ENCODE results near the gene IFT22. TPM values are rescaled to one million over a fixed set of nuclear protein-coding genes. Genes with fewer than 3 reads are reported as not detected.

IFT22 gene
- total RNA-seq, 1 experiment from 2014 or later = 17.4 TPM

- POLR2A ChIA-PET = interaction anchor here (0.6 kb wide), 1 partner anchor 29 kb away, joined by 3 read pairs; no protein-coding TSS in a partner anchor
These were observed 42.9 kb downstream of the IFT22 start for GRCh38 chr7:101278461-101279292.

GRCh38 chr7:101277155-101277554 lies 44.5 kb downstream of the IFT22 start:
- H3K4me3 Mint-ChIP-seq (ENCODE audit: unreplicated experiment) = no peak overlapping the region
- H3K27ac Mint-ChIP-seq (ENCODE audit: unreplicated experiment) = no peak overlapping the region
- no TSS peak for BruUV-seq (replicated peaks)
- CTCF ChIA-PET = no interaction called here
- no peaks in the 10 kb centered on the region for H3K4me1 ChIP-seq
- no peaks in the 10 kb centered on the region for H3K27me3 Mint-ChIP-seq (ENCODE audit: insufficient read depth, unreplicated experiment)
- H3K36me3 ChIP-seq (ENCODE audit: control insufficient read depth, insufficient read depth, low read length) = no peaks in the 10 kb centered on the region
- TF ChIP-seq CTCF (IDR thresholded peaks at IDR 0.05; ENCODE audit: insufficient read depth in 1 of 2, low read depth in 1 of 2, low read length in 1 of 2, severe bottlenecking in 1 of 2, unreplicated experiment in 1 of 2) = no peak
- H3K9me3 ChIP-seq = no peaks in the 10 kb centered on the region
- H3K27me3 ChIP-seq (replicated peaks; ENCODE audit: control insufficient read depth, insufficient read depth, low read length) = no peaks in the 10 kb centered on the region
- no peak for DNase-seq
- intact Hi-C loops (cut with micrococcal nuclease; ENCODE audit: unreplicated experiment) = no loop called here
- H3K4me1 Mint-ChIP-seq (ENCODE audit: low read depth, unreplicated experiment) = no peaks in the 10 kb centered on the region
- H3K36me3 Mint-ChIP-seq (ENCODE audit: insufficient read depth, unreplicated experiment) = no peaks in the 10 kb centered on the region
- POLR2A ChIA-PET = no interaction called here
- no peaks in the 10 kb centered on the region for H3K9me3 Mint-ChIP-seq (ENCODE audit: unreplicated experiment)
- no peak overlapping the region for H3K4me3 ChIP-seq (ENCODE audit: low read depth, low read length)

More at GRCh38 chr7:101278461-101279292, 42.9 kb downstream of the IFT22 start:
- H3K4me1 ChIP-seq = no peaks in the 10 kb centered on the region
- Mint-ChIP-seq H3K27me3 (ENCODE audit: insufficient read depth, unreplicated experiment) (no peaks in the 10 kb centered on the region), H3K4me3 (ENCODE audit: unreplicated experiment) (no peak overlapping the region), H3K36me3 (ENCODE audit: insufficient read depth, unreplicated experiment) (no peaks in the 10 kb centered on the region), H3K9me3 (ENCODE audit: unreplicated experiment) (no peaks in the 10 kb centered on the region), H3K27ac (ENCODE audit: unreplicated experiment) (no peak overlapping the region), H3K4me1 (ENCODE audit: low read depth, unreplicated experiment) (no peaks in the 10 kb centered on the region)
- H3K27me3 ChIP-seq (replicated peaks; ENCODE audit: control insufficient read depth, insufficient read depth, low read length) = no peaks in the 10 kb centered on the region
- CTCF ChIA-PET = interaction anchor here (1.0 kb wide), 1 partner anchor 29 kb away, joined by 3 read pairs; no protein-coding TSS in a partner anchor
- H3K36me3 ChIP-seq (ENCODE audit: control insufficient read depth, insufficient read depth, low read length) = no peaks in the 10 kb centered on the region
- no peak for DNase-seq
- no peaks in the 10 kb centered on the region for H3K9me3 ChIP-seq
- no peak for TF ChIP-seq CTCF (IDR thresholded peaks at IDR 0.05; ENCODE audit: insufficient read depth in 1 of 2, low read depth in 1 of 2, low read length in 1 of 2, severe bottlenecking in 1 of 2, unreplicated experiment in 1 of 2)
- intact Hi-C loops (cut with micrococcal nuclease; ENCODE audit: unreplicated experiment) = no loop called here
- no TSS peak for BruUV-seq (replicated peaks)
- no peak overlapping the region for H3K4me3 ChIP-seq (ENCODE audit: low read depth, low read length)

- no peaks in the 10 kb centered on the region for H3K36me3 Mint-ChIP-seq (ENCODE audit: insufficient read depth, unreplicated experiment)
- Histone ChIP-seq H3K36me3 (ENCODE audit: control insufficient read depth, insufficient read depth, low read length) (no peaks in the 10 kb centered on the region), H3K4me1 (no peaks in the 10 kb centered on the region), H3K9me3 (no peaks in the 10 kb centered on the region), H3K27me3 (replicated peaks; ENCODE audit: control insufficient read depth, insufficient read depth, low read length) (no peaks in the 10 kb centered on the region), H3K4me3 (ENCODE audit: low read depth, low read length) (no peak overlapping the region)
- ChIA-PET POLR2A (no interaction called here), CTCF (interaction anchor here (1.2 kb wide), 1 partner anchor 9 kb away, joined by 5 read pairs; no protein-coding TSS in a partner anchor)
- no peaks in the 10 kb centered on the region for H3K27me3 Mint-ChIP-seq (ENCODE audit: insufficient read depth, unreplicated experiment)
- no TSS peak for BruUV-seq (replicated peaks)
- no peaks in the 10 kb centered on the region for H3K4me1 Mint-ChIP-seq (ENCODE audit: low read depth, unreplicated experiment)
- no peak for DNase-seq
- H3K27ac Mint-ChIP-seq (ENCODE audit: unreplicated experiment) = no peak overlapping the region
- TF ChIP-seq CTCF (IDR thresholded peaks at IDR 0.05; ENCODE audit: insufficient read depth in 1 of 2, low read depth in 1 of 2, low read length in 1 of 2, severe bottlenecking in 1 of 2, unreplicated experiment in 1 of 2) = no peak
- intact Hi-C loops (cut with micrococcal nuclease; ENCODE audit: unreplicated experiment) = no loop called here
- no peaks in the 10 kb centered on the region for H3K9me3 Mint-ChIP-seq (ENCODE audit: unreplicated experiment)
- H3K4me3 Mint-ChIP-seq (ENCODE audit: unreplicated experiment) = no peak overlapping the region
These were observed 48.4 kb downstream of the IFT22 start for GRCh38 chr7:101273206-101273605.
